Measurements from ENCODE around the gene STEEP1.
A peak's percentile ranks its signal among the peaks of the same experiment; 100 is the strongest.

Gene STEEP1

DNA sequence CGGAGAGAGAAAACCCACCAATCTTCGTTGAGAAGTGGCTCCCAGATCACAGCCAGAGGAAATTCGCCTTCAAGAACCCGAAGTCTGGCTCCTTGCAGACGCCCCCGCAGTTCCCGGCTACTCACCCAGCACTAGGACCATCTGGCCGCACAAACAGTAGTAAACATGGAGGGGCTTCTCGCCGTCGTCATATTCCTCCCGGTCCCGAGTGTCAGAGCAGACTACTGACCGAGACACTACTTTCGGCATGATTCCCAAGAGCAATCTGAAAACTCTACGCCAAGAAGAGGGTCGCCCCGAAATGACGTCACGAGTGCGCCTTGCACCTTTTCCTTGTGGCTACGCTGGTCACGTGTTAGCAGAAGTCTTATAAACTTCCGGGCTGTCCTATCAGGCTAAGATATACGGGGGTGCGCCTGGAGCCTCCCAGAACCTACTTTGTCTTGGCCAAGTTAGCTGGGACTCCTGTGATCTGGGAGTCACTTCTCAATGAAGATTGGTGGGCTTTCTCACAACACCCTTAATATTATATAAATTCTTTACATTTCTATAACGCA is at the start of gene STEEP1:
Gene STEEP1, minus strand, starts transcription at position 303 of the 557 bp plus-strand sequence. Its CDS starts 54 bp downstream, at position 249.
- peak; percentile 55 for DNase-seq (ENCODE audit: low read depth)

DNA sequence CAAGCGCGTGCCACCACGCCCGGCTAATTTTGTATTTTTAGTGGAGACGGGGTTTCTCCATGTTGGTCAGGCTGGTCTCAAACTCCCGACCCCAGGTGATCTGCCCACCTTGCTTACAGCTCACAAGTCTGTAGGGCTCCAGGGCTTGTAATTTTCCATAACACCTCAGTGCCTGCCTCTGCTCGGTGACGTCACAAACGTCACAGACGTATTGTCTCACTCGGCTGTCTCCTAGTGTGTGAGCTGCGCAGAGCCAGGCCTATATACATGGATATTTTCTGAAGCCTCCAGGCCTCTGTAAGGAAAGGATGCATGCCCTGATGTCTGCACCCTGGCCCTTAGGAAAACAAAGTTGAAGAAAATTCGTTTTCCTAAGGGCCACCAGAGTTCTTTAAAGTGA is 49.6 kb upstream of the STEEP1 start:
- DNase-seq (ENCODE audit: low read depth), result no peak

DNA sequence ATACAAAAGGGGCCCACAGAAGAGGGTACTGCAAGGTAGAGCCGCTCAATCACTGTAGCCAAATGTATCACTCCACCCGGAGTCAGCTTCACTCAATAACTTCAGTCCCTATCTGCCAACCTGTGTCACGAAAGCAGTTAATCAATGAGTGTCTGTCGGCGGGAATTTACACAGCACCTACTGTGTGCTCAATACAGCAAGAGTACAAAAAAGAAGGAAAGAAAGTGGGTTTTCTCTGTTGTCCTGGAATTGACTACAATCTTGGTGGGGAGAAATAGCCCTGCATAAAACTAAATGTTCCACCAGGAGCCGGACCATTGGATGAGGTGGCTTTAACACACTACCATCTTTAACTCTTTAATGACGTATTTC is 41.8 kb upstream of the STEEP1 start:
- no peak for DNase-seq (ENCODE audit: low read depth)

DNA sequence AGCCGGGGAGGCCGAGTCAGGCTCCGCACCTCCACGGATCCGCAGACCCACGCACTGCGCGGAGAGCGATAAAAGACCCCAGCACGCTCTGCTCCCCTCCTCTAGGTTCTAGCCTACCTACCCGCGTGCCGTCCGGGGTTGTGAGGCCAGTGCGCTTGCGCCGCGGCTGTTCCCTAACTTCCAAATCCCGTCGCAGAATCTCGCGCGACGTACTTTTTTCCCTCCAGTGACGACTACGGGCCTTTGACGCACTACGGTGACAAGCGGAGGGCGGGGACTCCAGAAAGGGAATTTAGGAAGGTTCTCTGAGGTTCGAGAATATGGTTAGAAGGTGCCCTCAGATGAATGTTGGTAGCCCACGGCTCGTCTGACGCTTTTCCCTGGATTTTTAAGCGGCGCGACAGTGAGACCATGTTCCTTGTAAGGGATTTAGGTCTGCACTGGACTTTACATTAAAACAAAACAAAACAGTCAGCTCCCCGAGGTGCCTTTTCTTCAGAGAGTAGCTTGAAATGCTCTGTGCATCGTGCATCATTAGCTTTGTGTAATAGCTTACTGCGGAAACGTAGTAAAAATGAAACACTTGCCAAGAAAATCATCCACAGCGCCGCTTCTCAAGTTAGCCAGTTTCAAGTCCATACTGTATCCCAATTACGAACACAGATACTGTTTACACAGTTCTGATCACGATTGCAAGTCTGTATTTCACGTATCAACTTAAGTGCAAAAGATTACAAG is 41.2 kb upstream of the STEEP1 start, which contains the start of gene NKRF:
Gene NKRF, minus strand, starts transcription at position 145 of the 738 bp plus-strand sequence.
- DNase-seq (ENCODE audit: low read depth), result peak; percentile 40

DNA sequence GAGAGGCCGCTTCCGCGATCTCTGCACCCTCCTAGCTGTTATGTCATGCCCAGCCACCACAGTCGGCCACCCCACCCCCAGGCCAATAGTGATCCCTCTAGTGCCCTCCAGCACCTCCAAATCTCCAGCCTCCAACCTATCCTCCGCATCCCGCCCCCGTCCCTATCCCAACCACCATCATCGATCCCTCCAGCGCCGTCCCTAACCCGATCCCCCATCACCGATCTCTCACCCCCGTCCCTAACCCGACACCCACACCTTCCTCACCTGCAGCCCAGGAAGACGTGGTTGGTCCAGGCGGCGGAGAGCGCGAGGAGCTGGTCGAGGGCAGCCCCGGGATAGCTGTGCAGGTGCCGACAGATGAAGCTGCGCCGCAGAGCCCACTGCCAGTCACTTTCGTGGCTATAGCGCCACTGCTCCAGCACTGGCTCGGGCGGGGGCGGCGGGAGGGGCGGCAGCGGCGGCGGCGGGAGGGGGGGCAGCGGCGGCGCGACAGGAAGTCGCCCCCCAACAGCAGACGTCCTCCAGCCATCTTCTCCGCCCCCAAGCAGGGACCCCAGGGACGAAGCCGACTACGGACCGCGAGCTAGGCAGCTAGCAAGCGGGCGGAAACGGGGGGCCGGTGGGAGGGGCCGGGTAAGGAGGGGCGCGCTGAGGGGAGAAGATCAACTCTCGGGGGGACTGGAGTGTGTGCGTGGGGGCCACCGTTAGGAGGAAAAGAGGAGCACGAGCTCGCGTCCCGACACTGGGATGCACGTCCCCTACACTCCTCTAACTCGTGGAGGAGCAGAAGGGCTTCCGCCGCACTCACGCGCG is 40.5 kb upstream of the STEEP1 start:
- DNase-seq (ENCODE audit: low read depth), result no peak

DNA sequence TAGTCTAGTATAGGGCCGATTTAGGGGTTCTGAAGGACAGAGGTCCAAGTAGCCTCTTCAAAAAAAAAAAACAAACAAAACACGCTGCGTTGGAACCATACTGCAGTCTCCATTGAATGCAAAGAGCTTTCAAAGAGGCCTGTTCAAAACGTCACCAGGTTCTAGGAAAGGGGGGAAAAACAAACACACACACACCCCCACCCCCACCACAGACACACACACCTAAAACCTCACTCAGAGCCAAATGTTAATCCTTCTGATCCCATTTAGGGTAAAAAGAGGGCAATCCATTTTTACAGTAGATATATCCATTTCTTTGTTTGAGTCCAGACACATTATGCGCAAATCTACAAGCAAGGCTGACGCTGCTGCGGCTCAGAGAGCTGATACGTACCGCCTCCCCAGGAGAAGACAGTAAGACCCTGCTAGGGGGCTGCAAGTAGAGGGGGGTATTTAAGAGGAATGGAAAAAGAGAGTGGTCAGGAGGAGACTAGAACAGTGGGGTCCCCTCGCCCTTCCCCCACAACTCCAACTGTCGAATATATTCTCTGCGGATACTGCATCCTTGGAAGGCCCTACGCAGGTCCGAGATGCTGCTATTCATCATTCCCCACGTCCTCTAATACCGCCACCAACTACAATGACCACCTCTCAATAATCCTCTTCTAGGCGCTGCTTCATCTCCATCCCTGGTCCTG is 39.7 kb upstream of the STEEP1 start:
- DNase-seq (ENCODE audit: low read depth), result no peak

DNA sequence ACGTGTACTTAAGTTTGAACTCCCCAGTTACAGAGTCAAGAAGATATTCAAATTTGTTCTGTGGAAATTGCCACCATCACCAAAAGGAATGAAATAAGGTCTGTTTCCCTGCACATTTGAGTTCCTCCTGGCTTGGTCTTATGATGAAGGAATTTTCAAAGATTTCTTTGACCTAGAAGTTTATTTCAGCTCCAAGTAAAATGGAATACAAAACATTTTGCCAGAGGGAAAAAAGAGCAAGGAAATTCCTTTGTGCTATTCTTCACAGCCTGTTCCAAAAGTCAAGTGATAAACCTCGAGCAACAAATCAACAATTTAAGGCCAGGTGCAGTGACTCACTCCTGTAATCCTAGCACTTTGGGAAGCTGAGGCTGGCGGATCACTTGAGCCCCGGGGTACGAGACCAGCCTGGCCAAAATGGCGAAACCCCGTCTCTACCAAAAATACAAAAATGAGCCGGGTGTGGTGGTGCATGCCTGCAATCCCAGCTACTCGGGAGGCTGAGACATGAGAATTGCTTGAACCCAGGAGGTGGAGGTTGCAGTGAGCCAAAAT is 37.6 kb upstream of the STEEP1 start:
- DNase-seq (ENCODE audit: low read depth), result no peak

DNA sequence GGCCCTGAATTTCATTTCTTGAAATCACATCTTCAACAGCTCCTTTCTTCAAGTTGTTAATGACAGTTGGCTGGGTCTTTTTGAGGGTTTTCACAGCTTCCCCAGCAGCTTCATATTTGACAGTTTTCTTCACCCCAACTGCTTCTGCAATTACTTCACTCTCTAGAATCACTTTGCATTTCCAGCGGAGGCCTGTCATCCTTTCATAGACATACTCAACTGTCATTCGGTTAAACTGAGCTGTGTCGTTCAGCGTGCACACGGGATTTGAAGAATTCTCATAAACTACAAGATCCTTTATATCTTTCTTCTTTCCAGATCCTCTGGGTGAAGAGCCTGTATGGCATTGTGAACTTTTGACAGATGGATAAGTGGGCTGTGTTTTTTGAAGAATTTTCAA is 24.6 kb upstream of the STEEP1 start:
- no peak for DNase-seq (ENCODE audit: low read depth)

DNA sequence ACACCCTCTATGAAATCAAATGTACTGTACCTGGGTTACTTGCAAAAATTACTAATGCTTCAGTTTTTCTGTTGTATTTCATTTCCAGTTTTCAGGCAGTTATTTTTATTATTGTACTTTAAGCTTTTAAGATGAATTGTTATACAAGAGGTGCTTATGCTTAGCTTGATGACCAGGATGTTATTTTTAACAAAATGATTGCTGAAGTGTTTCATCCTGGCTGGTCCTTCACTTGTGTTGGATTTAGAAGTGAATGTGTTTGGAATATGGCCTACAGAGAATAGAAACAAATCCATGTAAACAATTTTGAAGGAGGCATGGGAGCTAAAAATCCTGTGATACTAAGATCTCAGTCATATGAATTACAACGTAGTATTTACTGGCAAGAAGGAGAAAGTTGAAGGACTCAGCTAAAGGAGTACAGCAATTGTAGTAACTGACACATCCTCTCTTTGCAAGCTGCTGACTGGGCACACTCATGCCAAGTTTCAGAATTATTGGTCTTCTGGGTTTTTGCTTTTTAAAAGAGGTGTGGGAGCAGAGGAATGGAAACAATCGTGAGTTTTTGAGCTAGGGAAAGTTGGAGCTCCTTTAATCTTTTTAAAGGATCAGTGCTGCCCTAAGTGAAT is 18.3 kb upstream of the STEEP1 start:
- DNase-seq (ENCODE audit: low read depth), result no peak

DNA sequence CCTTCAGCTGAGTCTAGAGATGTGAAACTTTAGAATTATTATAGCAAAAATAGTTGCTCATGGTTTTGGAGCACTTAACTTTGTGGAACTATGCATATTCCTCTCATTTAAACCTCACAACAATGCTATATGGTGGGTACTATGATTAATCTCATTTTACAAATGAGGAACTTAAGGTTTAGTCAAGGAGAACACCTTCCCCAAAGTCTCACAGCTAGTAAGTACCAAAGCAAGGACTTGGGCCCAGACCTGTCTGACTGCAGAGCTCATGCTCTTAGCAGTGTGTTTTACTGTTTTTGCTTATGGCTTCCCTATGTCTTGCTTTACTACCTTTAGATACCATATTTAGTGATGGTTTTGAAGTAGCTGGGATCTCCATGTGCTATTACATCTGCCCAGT is 14.2 kb upstream of the STEEP1 start:
- DNase-seq (ENCODE audit: low read depth), result no peak

DNA sequence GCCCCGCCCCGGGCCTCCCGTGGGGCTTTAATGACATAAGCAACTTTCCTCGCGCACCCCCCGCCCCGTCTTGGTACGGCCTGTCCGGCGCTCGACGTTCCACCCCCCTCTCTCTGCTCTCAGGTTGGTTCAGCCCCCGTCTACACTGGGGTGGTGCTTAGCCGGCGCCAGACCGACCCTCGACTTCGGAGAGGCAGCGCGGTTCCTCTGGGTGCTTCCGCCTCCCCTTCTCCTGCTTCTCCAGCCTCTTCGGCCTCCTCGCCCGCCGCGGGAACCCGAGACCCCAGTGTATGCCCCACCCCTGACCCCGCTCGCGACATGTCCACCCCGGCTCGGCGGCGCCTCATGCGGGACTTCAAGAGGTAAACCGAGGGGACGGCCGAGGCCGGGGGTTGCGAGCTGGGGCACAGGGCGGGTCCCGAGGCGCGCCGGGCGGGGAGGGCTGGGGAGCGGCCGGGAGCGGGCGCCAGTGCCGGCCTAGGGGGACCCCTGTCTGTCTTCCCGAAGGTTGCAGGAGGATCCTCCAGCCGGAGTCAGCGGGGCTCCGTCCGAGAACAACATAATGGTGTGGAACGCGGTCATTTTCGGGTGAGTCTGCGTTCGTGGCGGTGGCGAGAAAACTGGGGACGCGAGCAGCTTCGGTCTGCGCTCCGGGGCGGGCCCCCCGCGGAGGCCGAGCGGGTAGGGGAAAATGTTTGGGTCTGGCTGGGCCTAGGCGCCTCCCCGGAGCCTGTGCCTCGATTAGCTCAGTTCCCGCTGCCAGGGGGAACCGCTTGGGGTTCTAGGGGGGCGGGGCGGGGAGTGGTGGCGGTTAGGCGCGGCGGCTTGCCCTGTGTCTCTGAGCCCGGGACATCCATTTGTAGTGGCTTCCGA is 9.4 kb upstream of the STEEP1 start, which contains the start of gene UBE2A:
Gene UBE2A, plus strand, starts transcription at position 170 of the 873 bp plus-strand sequence. Its CDS starts 149 bp downstream, at position 319.
- DNase-seq (ENCODE audit: low read depth), result peak; percentile 29

DNA sequence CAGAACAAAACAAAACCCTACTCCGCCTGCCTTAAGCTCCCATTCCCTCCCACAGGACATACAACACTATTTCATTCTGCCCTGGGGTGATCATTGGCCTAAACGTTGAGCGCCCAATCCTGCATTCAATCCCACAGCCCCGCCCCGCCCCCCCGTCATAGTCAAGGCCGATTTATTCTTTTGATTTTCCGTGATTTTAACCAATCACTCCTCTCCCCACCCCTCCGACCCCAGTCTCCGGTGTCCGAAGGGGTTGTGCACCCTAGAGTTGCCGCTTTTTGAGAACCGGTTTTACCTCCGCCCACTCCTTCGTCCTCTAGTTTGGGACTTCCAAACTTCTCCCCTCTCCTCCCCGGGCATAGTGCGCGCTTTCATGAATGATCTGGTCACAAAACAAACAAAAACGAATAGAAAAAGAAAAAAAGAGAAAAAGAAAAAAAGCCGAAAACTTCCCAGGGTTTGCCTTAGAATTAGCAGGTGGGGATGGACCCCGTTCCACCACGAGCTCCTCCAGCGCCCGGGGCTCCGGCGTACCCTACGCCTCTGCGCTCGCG is 8.7 kb upstream of the STEEP1 start:
- DNase-seq (ENCODE audit: low read depth), result peak; percentile 6

DNA sequence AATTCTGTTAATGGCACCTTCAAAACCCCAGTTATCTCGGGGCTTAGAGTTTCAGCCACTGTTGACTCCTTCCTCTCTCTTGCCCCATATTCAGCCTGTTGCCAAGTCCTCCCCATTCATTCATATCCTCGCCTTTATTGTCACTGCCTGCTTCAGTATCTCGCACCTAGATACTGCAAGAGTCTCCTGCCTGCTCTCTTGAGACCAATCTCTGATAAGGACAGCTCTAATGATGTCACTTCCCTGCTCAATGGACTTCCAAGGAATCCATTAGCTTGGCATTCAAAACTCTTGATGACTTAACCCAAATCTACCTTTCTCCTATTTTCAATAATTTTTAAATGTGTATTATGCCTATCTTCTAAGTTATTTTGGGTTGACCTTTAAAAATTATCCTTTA is 8.0 kb upstream of the STEEP1 start:
- no peak for DNase-seq (ENCODE audit: low read depth)

DNA sequence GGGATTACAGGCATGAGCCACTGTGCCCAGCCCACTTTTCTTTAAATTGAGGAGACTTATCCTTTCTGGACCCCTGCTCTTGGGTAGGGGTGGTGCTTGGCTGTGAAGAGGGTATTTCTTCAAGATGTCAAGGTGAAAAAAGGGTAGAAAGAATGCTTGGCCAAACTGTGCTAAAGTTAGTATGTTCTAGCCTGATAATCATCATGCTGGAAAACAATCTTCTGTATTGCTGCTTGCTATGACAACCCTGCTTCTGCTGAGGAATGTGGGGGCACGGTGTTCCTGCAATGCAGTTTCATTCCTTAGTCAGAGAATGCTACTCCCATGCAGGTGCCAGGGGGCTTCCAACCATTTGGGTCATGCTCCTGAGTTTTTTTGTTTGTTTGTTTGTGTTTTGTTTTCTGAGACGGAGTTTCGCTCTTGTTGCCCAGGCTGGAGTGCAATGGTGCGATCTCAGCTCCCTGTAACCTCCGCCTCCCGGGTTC is 5.2 kb upstream of the STEEP1 start:
- DNase-seq (ENCODE audit: low read depth), result no peak

DNA sequence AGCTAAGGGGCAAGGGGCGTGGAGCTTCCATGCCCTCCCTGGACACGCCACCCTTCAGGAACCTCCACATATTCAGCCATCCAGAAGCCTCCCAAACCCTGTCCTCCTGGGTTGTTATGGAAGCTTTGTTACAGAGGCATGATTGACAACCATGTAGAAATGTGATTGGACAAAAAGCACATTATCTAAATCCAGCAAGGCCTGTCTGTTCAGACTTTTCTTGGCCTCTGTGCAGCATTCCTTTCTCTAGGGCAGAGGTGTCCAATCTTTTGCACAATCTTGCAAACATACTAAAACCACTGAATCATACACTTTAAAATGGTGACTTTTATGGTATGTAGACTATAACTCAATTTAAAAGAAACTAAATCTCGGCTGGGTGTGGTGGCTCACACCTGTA is 12.7 kb downstream of the STEEP1 start:
- DNase-seq (ENCODE audit: low read depth), result no peak

DNA sequence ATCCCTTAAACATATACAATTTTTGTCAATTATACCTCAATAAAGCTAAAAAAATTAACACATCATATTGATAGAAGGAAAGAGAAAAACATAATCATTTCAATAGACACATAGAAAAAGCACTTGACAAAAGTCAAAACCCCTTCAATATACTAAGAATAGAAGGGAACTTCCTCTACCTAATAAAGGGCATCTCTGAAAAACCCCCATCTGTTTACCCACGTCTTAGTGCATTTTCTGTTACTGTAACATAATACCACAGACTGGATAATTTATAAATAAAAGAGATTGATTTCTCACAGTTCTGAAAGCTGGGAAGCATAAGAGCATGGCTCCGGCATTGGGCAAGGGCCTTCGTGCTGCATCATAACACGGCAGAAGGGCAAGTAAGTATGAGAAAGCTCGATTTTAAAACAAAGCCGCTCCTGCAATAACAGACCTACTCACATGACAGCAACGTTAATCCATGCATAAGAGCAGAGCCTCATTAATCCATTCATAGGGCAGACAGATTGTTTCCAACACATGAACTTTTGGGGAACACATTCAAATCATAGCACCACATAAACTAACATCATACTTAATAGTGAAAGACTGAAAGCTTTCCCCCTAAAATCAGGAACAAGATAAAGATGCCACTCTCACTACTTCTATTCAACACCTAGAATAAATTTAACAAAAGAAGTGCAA is 15.7 kb downstream of the STEEP1 start:
- DNase-seq (ENCODE audit: low read depth), result no peak

DNA sequence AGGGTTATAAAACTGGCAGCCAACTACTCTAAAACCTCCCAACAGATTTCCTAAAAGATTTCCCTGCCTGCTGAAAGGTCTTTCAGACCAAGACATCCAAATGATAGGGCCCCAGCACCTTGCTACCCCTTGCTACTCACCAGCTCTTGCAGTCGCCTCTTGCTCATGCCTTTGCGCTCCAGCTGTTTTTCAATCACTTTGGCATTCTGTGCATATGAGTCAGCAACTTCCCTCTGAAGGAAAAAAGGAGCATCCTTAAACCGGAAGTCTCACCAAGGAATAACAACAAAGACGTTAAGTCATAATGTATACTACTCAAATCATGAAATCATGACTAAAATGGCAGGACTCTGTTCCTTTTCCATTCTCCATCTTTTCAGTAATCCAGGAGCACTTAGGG is 24.0 kb downstream of the STEEP1 start:
- DNase-seq (ENCODE audit: low read depth), result peak; percentile 42

DNA sequence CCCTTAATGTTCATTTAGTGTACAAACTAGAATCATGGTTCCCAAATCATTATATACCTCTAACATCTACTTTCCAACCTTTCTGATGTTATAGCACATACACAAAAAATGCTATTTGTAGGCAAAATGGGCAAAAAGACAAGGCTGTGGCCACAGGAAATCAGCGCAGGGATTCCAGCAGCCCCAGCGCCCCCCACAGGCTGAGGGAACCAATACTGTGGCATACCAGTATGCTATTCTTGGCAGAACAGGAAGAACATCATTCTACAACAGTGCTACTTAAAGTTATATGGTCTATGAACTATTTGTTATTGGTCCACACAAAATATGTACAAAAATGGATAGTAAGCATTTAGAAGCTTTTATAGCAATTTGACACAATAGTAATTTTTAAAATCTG is 25.3 kb downstream of the STEEP1 start:
- DNase-seq (ENCODE audit: low read depth), result no peak

DNA sequence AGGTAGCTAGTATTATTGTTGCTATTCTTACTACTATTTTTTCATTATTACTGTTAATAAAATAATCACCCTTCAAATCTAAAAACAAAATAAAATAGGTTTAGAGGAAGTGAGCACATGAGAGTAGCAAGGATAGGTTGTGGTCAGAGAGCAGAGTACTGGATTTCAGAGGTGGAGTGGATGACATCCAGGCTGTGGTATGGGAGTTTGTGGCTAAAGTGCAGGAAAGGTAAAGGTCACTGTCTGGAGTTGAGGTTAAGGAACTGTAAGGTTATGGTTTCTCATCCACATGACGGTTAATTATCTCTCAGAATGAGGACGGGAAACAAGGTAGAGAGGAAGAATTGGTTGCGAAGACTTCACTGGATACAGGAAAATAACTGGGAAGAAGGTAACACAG is 27.7 kb downstream of the STEEP1 start:
- DNase-seq (ENCODE audit: low read depth), result no peak

All from GM04503 (cell line).